MV-4-11 (cell line): ENCODE measurements around the gene TICRR.
"Not testable (repeated sequence)": the region's sequence is repeated elsewhere in the genome, so short reads cannot be mapped to it uniquely, and the experiment has no call there.

Experiments used
- DNase-seq: peaks from one replicate; lab custom pipeline; 2025; lab: John Stamatoyannopoulos, UW

The TICRR gene, protein sequence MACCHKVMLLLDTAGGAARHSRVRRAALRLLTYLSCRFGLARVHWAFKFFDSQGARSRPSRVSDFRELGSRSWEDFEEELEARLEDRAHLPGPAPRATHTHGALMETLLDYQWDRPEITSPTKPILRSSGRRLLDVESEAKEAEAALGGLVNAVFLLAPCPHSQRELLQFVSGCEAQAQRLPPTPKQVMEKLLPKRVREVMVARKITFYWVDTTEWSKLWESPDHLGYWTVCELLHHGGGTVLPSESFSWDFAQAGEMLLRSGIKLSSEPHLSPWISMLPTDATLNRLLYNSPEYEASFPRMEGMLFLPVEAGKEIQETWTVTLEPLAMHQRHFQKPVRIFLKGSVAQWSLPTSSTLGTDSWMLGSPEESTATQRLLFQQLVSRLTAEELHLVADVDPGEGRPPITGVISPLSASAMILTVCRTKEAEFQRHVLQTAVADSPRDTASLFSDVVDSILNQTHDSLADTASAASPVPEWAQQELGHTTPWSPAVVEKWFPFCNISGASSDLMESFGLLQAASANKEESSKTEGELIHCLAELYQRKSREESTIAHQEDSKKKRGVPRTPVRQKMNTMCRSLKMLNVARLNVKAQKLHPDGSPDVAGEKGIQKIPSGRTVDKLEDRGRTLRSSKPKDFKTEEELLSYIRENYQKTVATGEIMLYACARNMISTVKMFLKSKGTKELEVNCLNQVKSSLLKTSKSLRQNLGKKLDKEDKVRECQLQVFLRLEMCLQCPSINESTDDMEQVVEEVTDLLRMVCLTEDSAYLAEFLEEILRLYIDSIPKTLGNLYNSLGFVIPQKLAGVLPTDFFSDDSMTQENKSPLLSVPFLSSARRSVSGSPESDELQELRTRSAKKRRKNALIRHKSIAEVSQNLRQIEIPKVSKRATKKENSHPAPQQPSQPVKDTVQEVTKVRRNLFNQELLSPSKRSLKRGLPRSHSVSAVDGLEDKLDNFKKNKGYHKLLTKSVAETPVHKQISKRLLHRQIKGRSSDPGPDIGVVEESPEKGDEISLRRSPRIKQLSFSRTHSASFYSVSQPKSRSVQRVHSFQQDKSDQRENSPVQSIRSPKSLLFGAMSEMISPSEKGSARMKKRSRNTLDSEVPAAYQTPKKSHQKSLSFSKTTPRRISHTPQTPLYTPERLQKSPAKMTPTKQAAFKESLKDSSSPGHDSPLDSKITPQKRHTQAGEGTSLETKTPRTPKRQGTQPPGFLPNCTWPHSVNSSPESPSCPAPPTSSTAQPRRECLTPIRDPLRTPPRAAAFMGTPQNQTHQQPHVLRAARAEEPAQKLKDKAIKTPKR (N-terminal part only)

DNA sequence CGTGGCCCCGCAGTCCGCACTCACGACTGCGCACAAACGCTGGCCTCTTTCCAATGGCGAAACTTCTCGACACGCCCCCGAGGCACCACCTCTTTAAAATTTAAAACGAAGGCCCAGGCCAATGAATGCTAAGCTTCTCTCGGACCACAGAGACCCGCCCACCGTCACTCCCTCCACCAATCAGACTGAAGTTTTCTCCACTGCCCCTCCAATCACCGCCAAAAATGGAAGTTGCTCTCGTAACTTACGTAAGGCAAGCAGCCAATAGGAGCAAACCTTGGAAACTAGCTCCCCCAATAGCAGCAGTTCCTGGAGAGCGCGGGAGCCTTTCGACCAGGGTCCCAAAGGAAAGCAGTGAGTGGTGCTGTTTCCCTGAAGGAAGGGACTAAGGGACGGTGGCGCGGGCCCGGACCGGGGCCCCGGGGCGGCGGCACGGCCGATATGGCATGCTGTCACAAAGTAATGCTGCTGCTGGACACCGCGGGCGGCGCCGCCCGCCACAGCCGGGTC, at the start of gene TICRR:
TICRR (plus strand) TSS at position 324 of the 510 bp plus-strand sequence; CDS start at position 442, 118 bp downstream.
- peak; percentile 100 for DNase-seq

DNA sequence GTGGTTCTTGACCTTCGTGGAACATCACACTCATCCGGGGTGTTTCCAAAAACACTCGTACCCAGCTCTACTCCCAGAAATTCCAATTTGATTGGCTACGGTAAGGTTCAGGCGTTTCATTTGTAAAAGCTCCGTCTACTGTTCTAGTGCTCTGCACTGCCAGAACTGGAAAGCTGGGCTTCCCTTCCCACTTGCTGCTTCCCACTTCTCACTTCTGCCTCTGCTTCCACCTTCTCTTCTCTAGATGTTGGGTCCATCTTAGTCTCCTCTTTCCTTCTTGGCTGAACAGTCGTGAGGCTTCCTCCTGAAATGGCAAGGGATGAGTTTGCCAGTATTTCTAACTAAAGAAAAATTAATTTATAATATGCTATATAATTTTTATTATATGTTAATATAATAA, 49.1 kb upstream of the TICRR start:
- DNase-seq, result no peak

DNA sequence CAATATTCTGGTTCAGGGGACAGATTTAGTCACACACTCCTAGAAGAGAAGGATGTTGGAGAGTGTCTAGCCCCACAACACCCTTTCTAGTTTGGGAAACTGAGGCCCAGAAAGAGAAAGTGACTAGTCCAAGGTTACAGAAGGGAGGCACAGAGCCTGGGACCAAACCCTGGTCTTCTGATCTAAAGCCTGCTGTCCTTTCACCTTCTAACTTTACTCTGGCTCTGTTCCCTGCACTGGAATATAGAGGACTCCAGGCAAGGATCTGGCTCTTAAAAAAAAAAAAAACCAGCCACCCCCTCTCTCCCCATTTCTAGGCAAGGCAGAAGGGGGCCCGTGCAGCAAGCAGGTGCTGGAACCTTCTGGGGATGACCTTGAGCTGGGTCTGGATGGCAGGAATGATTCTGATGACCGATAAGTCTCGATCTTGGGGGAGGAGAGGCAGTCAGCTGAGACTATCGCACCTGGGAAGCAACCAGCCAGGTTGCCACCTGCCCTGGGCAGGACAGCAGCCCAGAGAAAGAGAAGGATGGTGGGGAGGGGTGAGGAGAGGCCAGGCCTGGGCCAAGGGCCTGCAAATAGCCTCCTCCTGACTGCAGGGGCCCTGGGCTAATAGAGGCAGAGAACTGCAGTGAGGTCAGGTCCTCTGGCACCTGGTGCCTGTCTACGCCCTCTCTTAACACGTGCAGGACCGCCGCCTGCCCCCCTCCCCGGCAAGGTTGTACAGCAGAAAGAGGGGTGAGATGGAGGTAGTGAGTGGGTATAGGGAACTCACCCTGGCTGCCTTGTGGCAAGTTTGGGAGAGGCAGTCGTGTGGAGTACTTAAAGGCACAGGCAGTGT, 48.4 kb upstream of the TICRR start:
- no peak for DNase-seq

DNA sequence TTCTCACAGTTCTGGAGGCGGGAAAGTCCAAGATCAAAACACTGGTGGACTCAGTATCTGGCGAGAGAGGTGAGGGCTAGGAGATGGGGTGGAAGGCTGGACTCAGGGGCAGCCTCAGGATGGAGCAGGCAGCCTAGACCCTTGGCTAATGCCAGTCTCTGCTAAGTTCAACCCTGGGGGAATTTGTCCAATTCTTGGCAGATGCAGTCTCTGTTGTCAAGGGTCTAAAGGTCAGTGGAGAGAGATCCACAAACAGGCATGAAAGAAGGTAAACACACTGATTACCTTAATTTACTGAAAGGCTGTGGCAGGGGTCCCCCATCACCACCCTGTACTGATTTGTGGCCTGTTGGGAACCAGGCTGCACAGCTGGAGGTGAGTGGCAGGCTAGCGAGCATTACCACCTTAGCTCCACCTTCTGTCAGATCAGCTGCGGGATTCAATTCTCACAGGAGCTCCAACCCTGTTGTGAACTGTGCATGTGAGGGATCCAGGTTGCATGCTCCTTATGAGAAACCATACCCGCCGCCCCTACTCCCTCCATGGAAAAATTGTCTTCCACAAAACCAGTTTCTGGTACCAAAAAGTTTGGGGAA, 46.4 kb upstream of the TICRR start:
- DNase-seq, result no peak

DNA sequence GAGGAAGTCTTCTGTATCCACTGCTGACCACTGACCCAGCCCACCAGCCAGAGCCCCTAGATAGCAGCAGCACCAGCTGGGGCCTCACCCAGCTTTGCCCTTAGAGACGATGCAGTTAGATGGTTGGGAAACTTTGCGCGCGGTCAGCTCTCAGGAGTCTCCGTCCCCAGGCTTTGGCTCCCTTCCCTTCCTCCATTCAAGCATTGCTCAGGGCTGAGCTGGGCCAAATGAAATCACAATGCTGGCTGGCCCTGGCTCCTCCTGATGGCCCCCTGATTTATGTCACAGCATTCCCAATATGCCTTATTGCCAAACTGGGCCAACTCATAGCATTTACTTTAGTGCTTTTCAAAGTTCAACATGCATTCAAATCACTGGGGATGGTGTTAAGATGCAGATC, 44.3 kb upstream of the TICRR start:
- no peak for DNase-seq

DNA sequence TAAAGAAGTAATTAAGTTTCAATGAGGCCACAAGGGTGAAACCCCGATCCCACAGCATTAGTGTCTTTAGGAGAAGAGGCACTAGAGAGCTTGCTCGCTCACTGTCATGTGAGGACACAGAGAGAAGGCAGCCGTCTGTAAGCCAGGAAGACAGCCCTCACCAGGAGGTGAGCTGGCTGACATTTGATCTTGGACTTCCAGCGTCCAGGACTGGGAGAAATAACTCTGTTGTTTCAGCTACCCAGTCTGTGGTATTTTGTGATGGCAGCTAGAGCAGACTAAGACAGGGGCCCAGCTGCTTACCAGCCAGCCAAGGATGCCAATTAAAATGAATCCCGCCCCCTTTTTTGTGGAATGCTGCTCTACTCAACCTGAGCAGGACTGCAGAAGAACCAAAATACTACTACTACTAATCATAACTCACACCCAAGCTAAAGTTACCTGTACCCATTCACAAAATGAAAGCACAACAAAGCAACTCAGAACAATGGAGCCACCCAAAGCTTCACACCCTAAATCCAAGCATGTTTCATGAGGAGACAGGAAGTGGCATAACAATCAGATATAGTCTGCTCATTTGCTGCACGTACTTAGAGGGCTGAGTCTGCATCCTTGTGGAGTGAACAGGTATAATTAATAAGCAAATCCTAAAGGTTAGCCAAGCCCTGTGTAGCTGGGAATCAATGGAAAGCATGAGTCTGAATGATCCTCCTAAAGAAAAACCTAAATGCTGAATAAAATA, 43.3 kb upstream of the TICRR start:
- DNase-seq, result no peak

DNA sequence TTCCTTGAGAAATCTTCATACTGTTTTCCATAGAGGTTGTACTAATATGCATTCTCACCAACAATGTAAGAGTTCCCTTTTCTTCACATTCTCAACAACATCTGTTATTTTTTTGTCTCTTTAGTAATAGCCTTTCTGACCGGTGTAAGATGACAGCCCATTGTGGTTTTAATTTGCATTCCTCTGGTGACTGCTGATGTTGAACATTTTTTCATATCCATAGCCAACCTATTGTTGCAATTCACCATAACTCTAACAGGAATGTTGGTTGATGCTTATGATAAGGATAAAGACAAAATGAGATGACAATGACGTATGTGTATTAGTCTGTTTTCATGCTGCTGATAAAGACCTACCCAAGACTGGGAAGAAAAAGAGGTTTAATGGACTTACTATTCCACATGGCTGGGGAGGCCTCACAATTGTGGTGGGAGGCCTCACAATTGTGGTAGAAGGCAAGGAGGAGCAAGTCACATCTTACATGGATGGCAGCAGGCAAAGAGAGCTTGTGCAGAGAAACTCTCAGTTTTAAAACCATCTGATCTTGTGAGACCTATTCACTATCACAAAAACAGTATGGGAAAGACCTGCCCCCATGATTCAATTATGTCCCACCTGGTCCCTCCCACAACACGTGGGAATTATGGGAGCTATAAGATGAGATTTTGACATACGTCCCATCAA, 41.3 kb upstream of the TICRR start:
- DNase-seq, result peak; percentile 10

DNA sequence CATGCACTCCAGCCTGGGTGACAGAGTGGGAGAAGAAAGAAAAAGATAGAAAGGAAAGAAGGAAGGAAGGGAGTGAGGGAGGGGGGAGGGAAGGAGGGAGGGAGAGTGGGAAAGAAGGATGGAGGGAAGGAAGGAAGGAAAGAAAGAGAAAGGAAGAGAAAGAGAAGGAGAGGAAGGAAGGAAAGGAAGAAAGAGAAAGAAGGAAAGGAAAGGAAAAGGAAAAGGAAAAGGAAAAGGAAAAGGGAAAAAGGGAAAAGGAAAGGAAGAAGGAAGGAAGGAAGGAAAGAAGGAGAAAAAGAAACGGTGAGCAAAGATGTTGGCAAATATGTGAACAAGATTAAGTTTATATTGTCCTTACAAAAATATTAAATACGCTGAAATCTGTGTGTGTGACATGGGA, 36.2 kb upstream of the TICRR start:
- DNase-seq, result no peak

DNA sequence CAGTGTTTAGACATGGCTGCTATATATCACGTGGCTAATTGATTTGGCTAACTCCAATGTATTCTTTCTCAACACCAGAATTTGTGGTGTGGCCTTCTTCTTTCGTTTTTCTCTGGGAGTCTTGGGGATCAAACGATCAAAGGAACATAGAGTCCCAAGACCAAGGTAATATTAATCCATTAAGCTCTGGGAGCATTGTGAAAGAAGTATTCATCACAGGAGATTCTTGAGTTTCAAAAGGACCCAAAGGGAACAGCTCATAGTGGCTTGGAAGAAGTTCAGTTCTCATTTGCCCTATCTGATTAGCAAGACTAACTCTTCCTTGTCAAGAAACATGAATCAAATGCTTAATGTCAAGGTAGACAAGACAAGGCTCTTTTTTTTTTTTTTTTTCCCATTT, 32.9 kb upstream of the TICRR start:
- DNase-seq, result no peak

DNA sequence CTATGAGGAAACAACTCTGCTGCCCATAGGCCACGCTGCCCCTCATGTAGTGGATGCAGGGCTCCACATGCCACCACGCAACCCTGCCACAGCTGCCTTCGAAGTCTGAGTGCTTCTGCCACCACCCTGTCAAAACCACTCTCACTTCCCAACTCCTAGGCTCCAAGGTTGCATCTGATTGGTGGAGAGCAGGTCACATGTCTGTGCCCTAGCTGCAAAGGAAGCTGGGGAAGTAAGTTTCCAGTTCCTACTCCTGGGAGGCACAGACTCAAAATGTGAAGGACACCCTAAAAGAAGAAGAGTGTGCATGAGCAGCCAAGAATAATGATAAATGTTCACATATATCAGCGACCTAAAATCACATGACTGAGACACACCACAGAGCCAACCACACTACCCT, 31.9 kb upstream of the TICRR start:
- DNase-seq, result peak; percentile 52

DNA sequence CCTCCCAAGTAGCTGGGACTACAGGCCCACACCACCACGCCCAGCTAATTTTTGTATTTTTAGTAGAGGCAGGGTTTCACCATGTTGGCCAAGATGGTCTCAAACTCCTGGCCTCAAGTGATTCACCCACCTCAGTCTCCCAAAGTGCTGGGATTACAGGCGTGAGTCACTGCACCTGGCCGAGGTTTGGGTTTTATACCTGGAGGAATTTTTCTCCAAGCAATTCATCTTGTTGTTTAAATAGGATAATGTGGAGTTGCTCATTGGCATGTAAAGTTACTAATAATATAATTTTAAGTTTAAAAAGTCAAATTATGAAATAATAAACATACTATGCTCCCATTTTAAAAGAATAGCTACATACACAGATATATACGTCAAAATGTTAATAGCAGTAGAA, 26.1 kb upstream of the TICRR start:
- DNase-seq, result not testable (repeated sequence)

DNA sequence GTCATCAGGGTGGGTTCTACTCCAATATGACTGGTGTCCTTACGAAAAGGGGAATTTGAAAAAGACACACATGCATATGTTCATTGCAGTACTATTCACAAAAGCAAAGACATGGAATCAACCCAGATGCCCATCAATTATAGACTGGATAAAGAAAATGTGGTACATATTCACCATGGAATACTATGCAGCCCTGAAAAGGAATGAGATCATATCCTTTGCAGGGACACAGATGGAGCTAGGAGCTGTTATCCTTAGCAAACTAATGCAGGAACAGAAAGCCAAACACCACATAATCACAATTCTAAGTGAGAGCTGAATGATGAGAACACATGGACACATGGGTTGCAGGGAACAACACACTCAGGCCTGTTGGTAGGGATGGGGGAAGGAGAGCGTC, 24.8 kb upstream of the TICRR start:
- no peak for DNase-seq

DNA sequence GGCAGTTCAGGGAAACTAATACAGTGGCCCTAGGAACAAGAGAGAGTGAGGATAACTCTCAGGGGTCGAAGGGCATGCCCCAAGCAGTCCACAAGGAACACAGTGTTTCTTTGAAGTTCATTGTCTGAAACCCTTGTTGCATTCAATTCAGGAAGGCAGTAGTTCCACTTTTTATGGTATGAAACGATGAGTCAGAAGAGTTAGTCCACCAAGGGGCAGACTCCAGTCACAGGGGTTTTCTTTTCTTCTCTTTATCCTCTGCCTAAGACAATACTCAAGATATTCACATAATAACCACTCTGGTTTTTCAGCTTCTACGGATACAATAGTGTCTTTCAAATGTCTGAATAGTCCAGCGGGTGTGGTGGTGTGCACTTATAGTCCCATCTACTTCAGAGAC, 23.7 kb upstream of the TICRR start:
- DNase-seq, result peak; percentile 79

DNA sequence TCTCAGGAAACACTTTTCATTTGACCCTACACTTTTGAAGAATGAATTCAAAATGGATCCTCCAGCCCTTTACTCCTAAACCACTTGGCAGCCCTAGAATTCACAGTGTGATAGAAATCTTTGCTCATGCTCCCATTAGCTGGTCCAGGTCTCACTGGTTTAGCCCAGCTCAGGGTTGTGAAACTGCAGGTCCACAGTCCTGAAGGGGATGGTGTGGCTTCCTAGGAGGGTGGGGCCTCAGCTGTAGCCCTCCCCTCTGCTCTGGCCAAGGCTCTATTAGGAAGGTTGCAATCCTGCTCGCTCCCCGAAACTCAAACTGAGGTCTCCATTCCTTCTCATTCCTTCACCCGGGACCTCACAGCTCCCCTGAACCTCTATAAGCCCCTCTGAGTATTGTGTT, 21.6 kb upstream of the TICRR start:
- no peak for DNase-seq

DNA sequence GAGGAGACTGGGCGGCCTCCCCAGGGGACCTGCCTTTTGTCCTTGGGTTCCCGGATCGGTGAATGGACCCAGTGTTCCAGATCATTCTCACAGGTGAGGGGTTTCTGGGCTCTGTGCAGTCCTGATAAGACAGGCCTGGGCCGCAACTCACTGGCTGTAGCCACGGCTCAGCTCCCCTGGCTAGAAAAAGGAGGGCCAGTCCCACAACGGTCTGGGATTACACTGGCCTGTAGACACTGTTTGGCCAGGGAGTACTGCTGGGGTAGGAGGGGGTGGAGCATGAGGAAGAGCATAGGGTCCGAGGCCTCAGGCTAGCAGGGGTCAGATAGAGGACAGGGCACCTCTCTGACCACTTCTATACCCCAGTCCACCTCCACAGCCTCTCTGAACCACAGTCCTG, 21.0 kb upstream of the TICRR start:
- no peak for DNase-seq

DNA sequence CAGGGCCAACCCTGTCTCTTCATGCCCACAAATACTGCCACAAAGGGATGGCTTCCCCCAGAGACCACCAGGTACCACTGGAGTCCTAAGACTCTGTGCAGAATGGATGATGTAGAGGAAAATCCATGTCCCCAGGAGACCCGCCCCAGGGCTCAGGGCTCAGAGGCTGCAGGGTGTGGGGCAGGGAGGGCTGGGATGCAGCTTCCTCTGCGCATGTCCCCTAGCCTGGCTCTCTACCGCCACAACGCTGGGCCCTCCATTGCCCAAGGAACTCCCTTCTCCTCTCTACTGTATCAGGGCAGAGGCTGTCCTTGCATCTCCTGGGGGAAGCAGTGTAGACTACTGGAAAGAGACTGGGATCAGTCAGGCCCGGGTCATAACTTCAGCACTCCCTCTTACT, 19.5 kb upstream of the TICRR start:
- no peak for DNase-seq

DNA sequence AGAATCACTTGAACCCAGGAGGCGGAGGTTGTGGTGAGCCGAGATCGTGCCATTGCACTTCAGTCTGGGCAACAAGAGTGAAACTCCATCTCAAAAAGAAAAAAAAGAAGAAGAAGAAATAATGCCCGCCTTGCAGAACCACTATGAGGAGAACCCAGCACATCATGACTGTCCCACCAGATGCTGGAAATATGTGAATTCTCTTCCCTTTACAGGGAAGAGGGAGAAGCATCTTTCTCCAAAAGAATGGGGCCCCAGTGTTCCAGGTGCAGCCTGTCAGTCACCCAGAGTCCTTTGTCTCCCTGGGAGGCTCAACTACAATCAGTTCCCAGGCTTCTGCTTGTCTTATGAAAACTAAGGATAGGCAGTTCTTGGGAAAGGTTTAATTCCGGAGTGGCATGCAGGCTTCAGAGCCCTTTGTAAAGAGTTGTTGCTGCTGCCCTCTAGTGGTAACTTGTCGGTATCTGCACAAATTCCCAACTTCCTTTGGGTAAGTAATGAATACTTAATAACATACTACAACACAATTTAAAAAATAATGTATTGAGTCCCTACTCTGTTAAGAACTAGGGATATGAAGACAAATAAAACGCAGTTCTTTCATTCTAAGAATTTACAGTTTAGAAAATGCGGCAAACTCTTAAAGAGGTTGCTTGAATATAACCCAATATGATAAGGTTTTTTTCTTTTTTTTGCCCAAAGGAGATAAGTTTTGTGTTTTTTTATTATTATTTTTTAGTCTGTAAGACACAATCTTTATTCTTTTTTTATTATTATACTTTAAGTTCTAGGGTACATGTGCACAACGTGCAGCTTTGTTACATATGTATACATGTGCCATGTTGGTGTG, 18.6 kb upstream of the TICRR start:
- peak; percentile 54 for DNase-seq

DNA sequence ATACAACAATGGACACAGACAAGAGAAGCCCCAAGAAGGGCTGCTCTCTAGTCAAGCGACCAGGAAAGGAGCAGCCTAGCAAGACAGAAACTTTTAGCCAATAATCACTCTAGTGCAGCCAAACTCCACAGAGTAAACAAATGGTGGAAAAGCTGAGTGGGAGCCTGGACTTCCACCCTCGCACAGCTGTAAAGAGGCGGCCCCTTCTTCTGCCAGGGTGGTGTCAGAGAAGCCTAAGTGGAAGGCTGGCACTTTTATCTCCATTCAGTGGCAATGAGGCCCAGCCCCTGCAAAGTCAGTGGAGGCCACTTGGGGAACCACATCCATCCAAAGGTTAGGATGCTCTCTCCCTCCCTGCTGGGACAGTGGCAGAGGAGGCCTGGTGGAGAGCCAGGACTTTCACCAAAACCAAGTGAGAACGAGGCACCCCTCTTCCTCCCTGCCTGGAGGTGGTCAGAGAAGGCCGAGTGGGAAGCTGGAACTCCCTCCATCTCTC, 15.5 kb upstream of the TICRR start:
- DNase-seq, result no peak
